ENCODE results near the gene DCC. TPM values are rescaled to one million over a fixed set of nuclear protein-coding genes. Genes with fewer than 3 reads are reported as not detected.
A peak's percentile ranks its signal among the peaks of the same experiment; 100 is the strongest.

Gene DCC
- total and polyA plus RNA-seq, 4 donors, result 0.16 to 5.3 (median 2.5) TPM

GRCh38 chr18:52888014-52888413 is 548.0 kb downstream of the DCC start:
- Histone ChIP-seq H3K4me1 (ENCODE audit: control insufficient read depth in 5 of 5, insufficient read depth in 5 of 5, low read length in 5 of 5) (no peaks in the 10 kb centered on the region), H3K36me3 (ENCODE audit: control insufficient read depth in 4 of 4, insufficient read depth in 4 of 4, low read length in 4 of 4) (no peaks in the 10 kb centered on the region), H3K27me3 (ENCODE audit: control insufficient read depth in 3 of 3, insufficient read depth in 3 of 3, low read length in 2 of 3) (no peaks in the 10 kb centered on the region), H3K9ac (ENCODE audit: insufficient read depth in 1 of 2, low read length in 2 of 2) (no peak overlapping the region), H3K9me3 (ENCODE audit: control insufficient read depth in 4 of 4, insufficient read depth in 3 of 4, low read length in 3 of 4) (peaks cover 0 to 3% (median 0%) of the 10 kb centered on the region in 4 donors), H3K27ac (ENCODE audit: low read depth in 1 of 2, low read length in 1 of 2) (no peak overlapping the region), H3K4me3 (no peak overlapping the region)
- no peak for ATAC-seq (ENCODE audit: insufficient read depth, low FRiP score)
- DNase-seq, result no peak
- TF ChIP-seq CTCF (IDR thresholded peaks at IDR 0.05; ENCODE audit: control extremely low read depth, extremely low read depth), result no peak

GRCh38 chr18:52894801-52895200 is 554.8 kb downstream of the DCC start:
- no peak for DNase-seq
- no peaks in the 10 kb centered on the region for H3K27me3 ChIP-seq (ENCODE audit: control insufficient read depth in 3 of 3, insufficient read depth in 3 of 3, low read length in 2 of 3)
- 81 to 90% methylated on average over 3 of the region's 3 CpGs for WGBS, 2 donors
- no peaks in the 10 kb centered on the region for H3K9me3 ChIP-seq (ENCODE audit: control insufficient read depth in 4 of 4, insufficient read depth in 3 of 4, low read length in 3 of 4)
- no peaks in the 10 kb centered on the region for H3K36me3 ChIP-seq (ENCODE audit: control insufficient read depth in 4 of 4, insufficient read depth in 4 of 4, low read length in 4 of 4)
- TF ChIP-seq CTCF (IDR thresholded peaks at IDR 0.05; ENCODE audit: control extremely low read depth, extremely low read depth), result no peak
- no peak overlapping the region for H3K4me3 ChIP-seq
- peaks cover 0 to 5% (median 0%) of the 10 kb centered on the region in 5 donors for H3K4me1 ChIP-seq (ENCODE audit: control insufficient read depth in 5 of 5, insufficient read depth in 5 of 5, low read length in 5 of 5)
- H3K9ac ChIP-seq (ENCODE audit: insufficient read depth in 1 of 2, low read length in 2 of 2), result no peak overlapping the region
- ATAC-seq (ENCODE audit: insufficient read depth, low FRiP score), result no peak
- H3K27ac ChIP-seq (ENCODE audit: low read depth in 1 of 2, low read length in 1 of 2), result no peak overlapping the region

GRCh38 chr18:52897611-52898484 is 557.9 kb downstream of the DCC start:
- H3K9ac ChIP-seq (ENCODE audit: insufficient read depth in 1 of 2, low read length in 2 of 2), result no peak overlapping the region
- WGBS, 2 donors, result 84% methylated on average over 5 of the region's 5 CpGs
- H3K4me3 ChIP-seq, result no peak overlapping the region
- H3K27ac ChIP-seq (ENCODE audit: low read depth in 1 of 2, low read length in 1 of 2), result no peak overlapping the region
- H3K36me3 ChIP-seq (ENCODE audit: control insufficient read depth in 4 of 4, insufficient read depth in 4 of 4, low read length in 4 of 4), result no peaks in the 10 kb centered on the region
- H3K4me1 ChIP-seq (ENCODE audit: control insufficient read depth in 5 of 5, insufficient read depth in 5 of 5, low read length in 5 of 5), result peaks cover 0 to 5% (median 0%) of the 10 kb centered on the region in 5 donors
- ATAC-seq (ENCODE audit: insufficient read depth, low FRiP score) (no peak), DNase-seq (peak in 1 of 3 donors; percentile 13)
- H3K27me3 ChIP-seq (ENCODE audit: control insufficient read depth in 3 of 3, insufficient read depth in 3 of 3, low read length in 2 of 3), result no peaks in the 10 kb centered on the region
- no peaks in the 10 kb centered on the region for H3K9me3 ChIP-seq (ENCODE audit: control insufficient read depth in 4 of 4, insufficient read depth in 3 of 4, low read length in 3 of 4)
- no peak for TF ChIP-seq CTCF (IDR thresholded peaks at IDR 0.05; ENCODE audit: control extremely low read depth, extremely low read depth)

Data from lung (tissue), 12 donors.